IMR-90 (cell line): ENCODE measurements around the gene CAMKMT.

ENCODE experiments used
- CTCF ChIP-seq: conservative IDR thresholded peaks from 2 replicates; pipeline ENCODE4 v1.5.1; 2012; ENCODE audit warnings: mild to moderate bottlenecking, low read depth, low read length, improper control_type of control experiment
- MXI1 ChIP-seq: IDR thresholded peaks from 2 replicates; pipeline ENCODE4 v1.6.1; 2012; ENCODE audit warnings: low read depth, mild to moderate bottlenecking, low read length, moderate library complexity, borderline replicate concordance
- POLR2A ChIP-seq: IDR thresholded peaks from 2 replicates; pipeline ENCODE4 v1.6.1; 2012; ENCODE audit warnings: mild to moderate bottlenecking, low read depth, low read length
- RAD21 ChIP-seq: IDR thresholded peaks from 2 replicates; pipeline ENCODE4 v1.6.1; 2012; ENCODE audit warnings: low read length, improper control_type of control experiment
- USF2 ChIP-seq: fragments of 150-350 bp; IDR thresholded peaks from 2 replicates; pipeline ENCODE4 v1.6.1; 2017; ENCODE audit warnings: mild to moderate bottlenecking, antibody characterized with exemption, low read length, low read depth

- TF ChIP-seq MXI1: no peak
- TF ChIP-seq USF2: no peak
- no peak for TF ChIP-seq CTCF
- TF ChIP-seq RAD21: no peak
- TF ChIP-seq POLR2A: no peak
Observed at GRCh38 chr2:44441200-44441599, 79.5 kb downstream of the CAMKMT start.
